Erythroblast (primary cell): ENCODE data around the gene LGR6.
A peak's percentile ranks its signal among the peaks of the same experiment; 100 is the strongest.

Source experiments
- DNase-seq, 2 experiments: peaks; one replicate each; lab custom pipeline; 2025; lab: John Stamatoyannopoulos, UW
- GATA1 ChIP-seq: IDR thresholded peaks from 2 replicates; pipeline ENCODE4 v1.6.1; 2011; ENCODE audit warnings: low read depth, mild to moderate bottlenecking, control low read depth, low read length, moderate library complexity
- POLR2A ChIP-seq: IDR thresholded peaks from 2 replicates; pipeline ENCODE4 v1.6.1; 2011; ENCODE audit warnings: mild to moderate bottlenecking, low read length

LGR6 gene

GRCh38 chr1:202268032-202268431 lies 74.4 kb downstream of the LGR6 start:
- DNase-seq, result no peak
- TF ChIP-seq GATA1 (no peak), POLR2A (no peak)

- TF ChIP-seq GATA1 (no peak), POLR2A (no peak)
These were observed 75.2 kb downstream of the LGR6 start for GRCh38 chr1:202268817-202269216.

DNA sequence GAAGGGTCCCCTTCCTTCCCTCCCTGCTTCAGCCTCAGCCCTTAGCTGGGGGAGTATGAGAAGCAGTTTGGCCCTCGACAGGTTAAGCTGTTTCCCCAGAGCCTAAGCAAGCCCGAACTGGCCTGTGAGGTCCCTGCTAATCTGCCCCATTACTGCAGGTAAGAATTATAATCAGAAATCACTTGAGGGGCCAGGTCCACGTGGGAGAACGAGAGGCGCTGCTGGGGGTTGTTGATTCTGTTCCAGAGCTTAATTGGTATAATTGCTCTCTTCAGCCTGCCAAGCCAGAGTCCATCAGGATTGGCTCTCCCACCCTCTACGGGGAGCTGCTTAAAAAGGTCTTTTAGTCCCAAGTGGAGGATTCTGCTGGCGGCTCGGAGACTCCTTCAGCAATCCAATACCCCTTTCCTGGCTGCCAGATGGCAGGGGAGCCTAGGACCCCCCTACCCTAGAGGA lies 77.3 kb downstream of the LGR6 start:
- no peak for DNase-seq

More at GRCh38 chr1:202268817-202269216, 75.2 kb downstream of the LGR6 start:
- no peak for DNase-seq

DNA sequence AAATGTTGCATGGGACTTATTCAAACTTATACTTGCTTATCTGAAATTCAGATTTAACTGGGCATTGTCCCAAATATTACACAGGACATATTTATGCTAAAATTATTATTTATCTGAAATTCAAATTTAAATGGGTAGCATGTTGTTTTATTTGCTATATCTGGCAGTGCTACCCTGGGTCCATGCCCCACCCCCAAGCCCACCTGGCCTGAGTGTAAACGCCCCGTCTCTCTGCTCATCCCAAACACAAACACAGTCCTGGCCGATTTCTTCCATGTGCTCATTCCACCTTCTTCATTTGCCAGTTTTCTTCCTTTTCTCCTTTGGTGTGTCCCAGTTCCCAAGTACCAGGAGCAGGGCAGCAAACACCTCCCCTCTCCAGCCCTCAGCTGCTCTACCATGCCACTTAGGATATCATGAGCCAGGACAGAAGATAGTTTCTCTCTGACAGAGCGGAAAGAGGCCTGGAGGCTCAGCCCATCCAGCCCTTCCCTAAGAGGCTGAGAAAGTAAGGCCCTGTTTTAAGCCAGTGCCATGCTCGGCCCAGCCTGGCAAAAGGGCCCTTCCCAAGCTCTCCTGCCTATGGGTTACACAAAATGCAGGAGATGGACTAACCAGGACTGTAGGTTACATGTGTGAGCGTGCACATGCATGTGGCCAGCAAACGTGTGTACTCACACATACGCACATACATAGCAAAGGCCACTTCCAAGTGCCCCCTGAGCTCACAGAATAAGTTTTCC lies 78.7 kb downstream of the LGR6 start:
- TF ChIP-seq GATA1 (no peak), POLR2A (no peak)

More for the DNA sequence above, 77.3 kb downstream of the LGR6 start:
- no peak for TF ChIP-seq GATA1

GRCh38 chr1:202274611-202275010 lies 81.0 kb downstream of the LGR6 start:
- TF ChIP-seq POLR2A (no peak), GATA1 (no peak)
- peak; percentile 19 to 48 for DNase-seq

More for the DNA sequence above, 78.7 kb downstream of the LGR6 start:
- no peak for DNase-seq

DNA sequence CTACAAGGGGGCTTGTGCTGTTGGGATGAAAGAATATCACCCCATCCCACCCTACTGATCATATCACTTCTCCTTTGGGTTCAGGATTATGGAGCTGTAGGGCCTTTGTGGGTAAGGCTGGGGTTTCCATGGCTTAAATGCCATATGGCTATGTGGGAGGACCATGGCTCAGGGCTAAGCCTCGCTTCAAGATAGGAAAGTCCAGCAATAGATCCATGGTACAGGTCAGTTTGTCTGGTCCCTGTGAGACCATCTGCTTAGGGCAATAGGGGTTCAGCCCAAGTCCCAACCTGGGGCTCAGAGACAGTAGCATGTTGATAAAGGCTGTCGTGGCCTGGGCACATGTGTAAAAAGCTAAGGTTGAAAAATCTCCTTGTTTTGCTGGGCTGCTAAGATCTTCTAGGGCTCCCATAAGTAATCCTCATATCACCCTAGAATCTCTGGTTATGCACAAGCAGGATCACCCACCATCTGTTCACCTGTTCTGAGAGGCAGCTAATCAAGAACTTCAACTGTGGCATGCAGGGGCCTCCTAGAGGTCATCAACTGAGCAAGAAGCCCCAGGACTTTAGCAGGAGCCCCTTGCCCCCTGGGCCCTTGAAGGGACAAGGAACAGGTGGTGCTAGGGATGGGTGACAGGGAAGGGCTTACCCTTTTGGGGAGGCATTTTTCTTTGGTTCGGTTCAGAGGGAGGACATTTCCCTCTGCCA lies 81.6 kb downstream of the LGR6 start:
- TF ChIP-seq GATA1, result no peak
- TF ChIP-seq POLR2A, result no peak

GRCh38 chr1:202276081-202276715 lies 82.6 kb downstream of the LGR6 start:
- no peak for DNase-seq
- no peak for TF ChIP-seq GATA1

More for the DNA sequence above, 81.6 kb downstream of the LGR6 start:
- no peak for DNase-seq

GRCh38 chr1:202276920-202277319 lies 83.3 kb downstream of the LGR6 start:
- TF ChIP-seq POLR2A (no peak), GATA1 (no peak)
- no peak for DNase-seq

GRCh38 chr1:202278751-202279150 lies 85.2 kb downstream of the LGR6 start:
- TF ChIP-seq GATA1 (no peak), POLR2A (no peak)
- no peak for DNase-seq

- no peak for TF ChIP-seq GATA1
- no peak for TF ChIP-seq POLR2A
- DNase-seq, result no peak
These were observed 86.2 kb downstream of the LGR6 start for GRCh38 chr1:202279806-202280205.

DNA sequence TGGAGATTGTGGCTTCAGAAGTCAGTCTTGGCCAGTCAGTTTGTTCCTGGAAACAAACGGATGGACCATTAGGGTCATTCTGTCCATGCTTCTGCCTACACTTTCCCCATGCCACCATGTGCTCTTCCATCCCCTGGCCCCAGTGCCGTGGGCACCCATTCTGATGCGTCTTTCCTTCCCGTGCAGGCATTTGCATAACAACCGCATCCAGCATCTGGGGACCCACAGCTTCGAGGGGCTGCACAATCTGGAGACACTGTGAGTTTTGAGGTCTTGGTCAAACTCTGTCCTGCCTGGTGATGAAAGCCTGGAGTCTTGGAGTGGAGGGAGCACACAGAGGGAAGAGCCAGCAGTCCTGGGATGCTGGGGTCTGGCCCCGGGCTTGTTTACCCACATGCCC lies 87.0 kb downstream of the LGR6 start:
- no peak for DNase-seq
- no peak for TF ChIP-seq GATA1
- TF ChIP-seq POLR2A, result no peak

DNA sequence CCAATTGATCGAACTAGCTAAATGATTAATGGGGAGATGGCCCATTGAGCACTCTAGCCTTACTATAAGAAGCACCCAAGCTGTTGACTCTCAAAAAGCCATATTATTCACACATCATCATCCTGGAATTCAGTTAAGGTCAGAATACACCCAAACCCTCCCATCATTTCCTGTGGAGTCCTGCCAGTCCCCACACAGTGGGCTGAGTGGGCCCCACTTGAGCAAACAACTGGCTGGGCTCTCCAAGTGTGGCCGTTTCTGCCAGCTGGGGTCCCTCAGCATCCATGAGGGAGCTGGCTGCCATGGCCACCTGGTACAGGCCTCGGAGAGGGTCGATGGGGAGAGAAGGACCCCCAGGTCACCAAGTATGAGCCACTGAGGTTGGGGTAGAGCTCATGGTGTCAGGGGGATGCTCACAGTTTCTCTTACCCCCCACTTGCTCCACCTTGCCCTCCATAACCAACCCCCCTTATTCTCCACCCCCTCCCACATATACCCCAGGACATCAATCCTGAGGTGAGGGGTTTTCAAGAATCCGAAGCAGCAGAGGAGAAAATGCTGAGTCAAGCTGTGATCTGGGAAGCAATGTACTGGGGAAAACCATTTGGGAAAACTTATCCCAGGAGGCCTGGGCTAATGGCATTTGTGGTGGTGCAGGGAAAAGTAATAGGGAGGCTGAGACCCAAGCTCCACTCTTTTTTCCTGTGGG lies 87.9 kb downstream of the LGR6 start:
- DNase-seq, result no peak
- TF ChIP-seq GATA1 (no peak), POLR2A (no peak)

- no peak for DNase-seq
- TF ChIP-seq GATA1, result no peak
- no peak for TF ChIP-seq POLR2A
These were observed 88.4 kb downstream of the LGR6 start for GRCh38 chr1:202282025-202282371.

GRCh38 chr1:202282596-202283283 lies 89.1 kb downstream of the LGR6 start:
- DNase-seq, result no peak
- TF ChIP-seq GATA1, result no peak
- TF ChIP-seq POLR2A, result no peak
